Endothelial cell of umbilical vein (primary cell): ENCODE data around the gene CHGA. TPM values are rescaled to one million over a fixed set of nuclear protein-coding genes. Genes with fewer than 3 reads are reported as not detected.

Experiments
- BruUV-seq: library from RNA; stranded (reverse); fragments of 400-500 nt; replicated peaks from 2 replicates; lab custom pipeline; 2021; lab: Mats Ljungman, UMichigan
- CTCF ChIA-PET: fragments of 300-600, 350-600 bp; sonication (Branson Sonifier 250); formaldehyde crosslinking; loops from one replicate; lab custom pipeline; 2021; ENCODE audit warnings: antibody characterized with exemption, inconsistent platforms; lab: Charles Lee
- POLR2A ChIA-PET: fragments of 300-600, 350-600 bp; sonication (Branson Sonifier 250); formaldehyde crosslinking; loops from one replicate; lab custom pipeline; 2021; ENCODE audit warnings: antibody characterized with exemption, inconsistent platforms; lab: Charles Lee
- DNase-seq: peaks from one replicate; pipeline ENCODE4 v3.0.0-alpha.2; 2011; ENCODE audit warnings: low read depth, low spot score
- FAIRE-seq: peaks from 2 replicates; lab custom pipeline; 2011; peaks lifted over from hg19 to GRCh38; lab: Jason Lieb, UNC
- H2AFZ ChIP-seq: 2 replicates; pipeline ENCODE4 v1.6.0; 2012; ENCODE audit warnings: low read depth, low read length, control low read depth, inconsistent platforms
- H3K27ac ChIP-seq: 2 replicates; pipeline ENCODE4 v1.5.1; 2011; ENCODE audit warnings: low read depth, mild to moderate bottlenecking, control low read depth, low read length, moderate library complexity; ENCODE audit not compliant: insufficient read depth
- H3K27me3 ChIP-seq, 2 experiments: 2 replicates each; pipeline versions ENCODE4 v1.6.0 to v1.6.1; 2011; ENCODE audit warnings: low read length in 2 of 2, mixed read lengths in 1 of 2; ENCODE audit not compliant: control insufficient read depth in 2 of 2, insufficient read depth in 2 of 2
- H3K36me3 ChIP-seq, 2 experiments: 2 replicates in 1 of 2; 3 replicates in 1 of 2; pipeline ENCODE4 v1.5.1; 2011; ENCODE audit warnings: low read length in 2 of 2, mild to moderate bottlenecking in 1 of 2, moderate library complexity in 1 of 2; ENCODE audit not compliant: control insufficient read depth in 2 of 2, insufficient read depth in 2 of 2; ENCODE audit errors: extremely low read depth in 1 of 2
- H3K4me1 ChIP-seq: 3 replicates; pipeline ENCODE4 v1.5.1; 2011; ENCODE audit warnings: mild to moderate bottlenecking, low read length; ENCODE audit not compliant: control insufficient read depth, insufficient read depth; ENCODE audit errors: extremely low read depth
- H3K4me2 ChIP-seq: 2 replicates; pipeline ENCODE4 v1.6.1; 2011; ENCODE audit warnings: low read length, control low read depth, mixed read lengths; ENCODE audit not compliant: insufficient read depth
- H3K4me3 ChIP-seq, 3 experiments: fragments of 200-600 bp in 1 of 3; sonication (generic), shearing (Covaris generic) in 1 of 3; replicated peaks in 1 of 3; 2 replicates each; pipeline ENCODE4 v1.5.1; 2011 to 2016; ENCODE audit warnings: control low read depth in 3 of 3, low read length in 3 of 3, mild to moderate bottlenecking in 2 of 3, inconsistent platforms in 1 of 3, low read depth in 1 of 3, moderate library complexity in 1 of 3; ENCODE audit not compliant: insufficient read depth in 1 of 3
- H3K79me2 ChIP-seq: 2 replicates; pipeline ENCODE4 v1.6.0; 2012; ENCODE audit warnings: low read length, inconsistent platforms; ENCODE audit not compliant: control insufficient read depth, insufficient read depth
- H3K9ac ChIP-seq: replicated peaks from 2 replicates; pipeline ENCODE3; 2011; ENCODE audit warnings: low read length, control low read depth; ENCODE audit not compliant: insufficient read depth; ENCODE audit errors: extremely low read depth
- H3K9me1 ChIP-seq: replicated peaks from 3 replicates; pipeline ENCODE4 v1.6.0; 2011; ENCODE audit warnings: mild to moderate bottlenecking, low read length; ENCODE audit not compliant: control insufficient read depth, insufficient read depth; ENCODE audit errors: extremely low read depth
- H3K9me3 ChIP-seq: replicated peaks from 2 replicates; pipeline ENCODE4 v1.5.1; 2012; ENCODE audit warnings: low read length, inconsistent platforms; ENCODE audit not compliant: control insufficient read depth, insufficient read depth
- H4K20me1 ChIP-seq: replicated peaks from 2 replicates; pipeline ENCODE3; 2011; ENCODE audit warnings: mild to moderate bottlenecking, low read length; ENCODE audit not compliant: control insufficient read depth, insufficient read depth; ENCODE audit errors: extremely low read depth
- GATA2 ChIP-seq: IDR thresholded peaks from 2 replicates; pipeline ENCODE4 v1.7.0; 2011; ENCODE audit warnings: low read depth, mild to moderate bottlenecking, moderate library complexity, mixed read lengths, low read length; ENCODE audit not compliant: insufficient read length, insufficient read depth
- JUN ChIP-seq: IDR thresholded peaks from 2 replicates; pipeline ENCODE4 v1.6.1; 2011; ENCODE audit warnings: borderline replicate concordance, low read depth; ENCODE audit not compliant: insufficient read length, insufficient read depth
- MYC ChIP-seq: IDR thresholded peaks from one replicate; pipeline ENCODE4 v1.6.1; 2011; ENCODE audit warnings: mild to moderate bottlenecking, low read depth, low read length
- POLR2A ChIP-seq: IDR thresholded peaks from 2 replicates; pipeline ENCODE4 v1.6.1; 2012; ENCODE audit warnings: low read depth, mild to moderate bottlenecking, control low read depth, low read length
- POLR2AphosphoS5 ChIP-seq: IDR thresholded peaks from 2 replicates; pipeline ENCODE4 v1.6.1; 2012; ENCODE audit warnings: low read depth, mild to moderate bottlenecking, control low read depth, low read length, moderate library complexity; ENCODE audit not compliant: insufficient read depth
- dilution Hi-C: fragments of 300-500 bp; cut with MboI; formaldehyde crosslinking; loops from one replicate; pipeline ENCODE4 v1.15.0; 2019; ENCODE audit warnings: low sequenced_read_pairs; ENCODE audit not compliant: extremely low pct_ligation_motif_present
- intact Hi-C: fragments of 100-400 bp; cut with micrococcal nuclease; formaldehyde crosslinking; loops from one replicate; pipeline ENCODE4 v1.10.0; 2022
- polyA plus RNA-seq, 4 experiments: library from polyadenylated mRNA; depleted of rRNA in 3 of 4; stranded (reverse) in 3 of 4; unstranded in 1 of 4; fragments of >200 nt; gene quantifications; 2 replicates each; pipeline versions ENCODE4 v1.2.1 to v1.2.3, GENCODE V29; 2011 to 2012; ENCODE audit warnings: missing spikeins in 1 of 4
- total RNA-seq: library from RNA; stranded (reverse); gene quantifications from 2 replicates; pipeline ENCODE4 v1.2.3, GENCODE V29; 2021
- TF ChIP-seq, protein P1 (sequence below), 2 donors: IDR thresholded peaks; 1 replicate in 1 of 2; 2 replicates in 1 of 2; pipeline ENCODE4 v1.5.1; 2011; ENCODE audit warnings: low read length in 2 of 2, mild to moderate bottlenecking in 2 of 2, moderate library complexity in 2 of 2, control low read depth in 1 of 2, inconsistent platforms in 1 of 2, low read depth in 1 of 2; ENCODE audit not compliant: insufficient read depth in 1 of 2; ENCODE audit errors: extremely low read depth in 1 of 2
- TF ChIP-seq, protein P2 (sequence below): IDR thresholded peaks from 2 replicates; pipeline ENCODE4 v1.6.1; 2011; ENCODE audit not compliant: insufficient read depth, insufficient read length

The CHGA gene
- total and polyA plus RNA-seq, 2 donors (not counting 3 experiments of a cell fraction or from before 2014, with no cell fraction given): not detected

DNA sequence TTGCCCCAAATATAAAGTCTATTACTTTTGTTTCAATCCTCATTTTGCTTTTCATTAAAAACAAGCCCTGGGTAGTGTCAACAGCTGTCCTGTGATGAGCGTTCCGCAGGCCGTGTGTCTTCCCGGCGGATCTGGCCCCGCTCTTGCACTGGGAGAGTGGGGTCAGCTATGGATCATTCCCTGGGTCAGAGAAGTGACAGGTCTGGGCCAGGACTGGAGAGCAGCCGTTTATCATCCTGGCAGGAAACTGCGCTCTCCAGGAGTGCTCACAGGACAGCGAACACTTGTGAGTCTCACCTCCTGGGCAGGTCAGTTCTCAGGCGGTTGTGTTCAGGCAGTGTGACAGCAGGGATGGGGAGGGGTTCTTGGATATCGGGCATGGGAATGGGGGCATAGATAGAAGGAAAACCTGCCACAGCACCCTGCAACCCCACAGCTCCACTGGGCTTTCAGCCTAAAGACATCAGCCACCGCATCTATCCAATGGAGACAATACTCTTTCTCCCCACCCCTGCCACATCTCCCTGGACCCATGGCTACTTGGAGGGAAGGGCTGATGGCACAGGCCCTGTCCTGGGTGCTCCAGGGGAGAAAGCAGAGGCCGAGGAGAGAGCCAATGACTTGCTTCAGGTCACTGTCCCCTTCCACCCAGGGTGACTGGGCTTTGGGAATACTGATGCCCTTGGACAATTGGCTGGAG, 47.8 kb upstream of the CHGA start:
- BruUV-seq: no TSS peak
- ChIA-PET POLR2A (no interaction called here), CTCF (no interaction called here)
- TF ChIP-seq GATA2: no peak
- TF ChIP-seq JUN: no peak
- TF ChIP-seq POLR2AphosphoS5: no peak
- no peak for TF ChIP-seq MYC
- TF ChIP-seq, protein P1, sequence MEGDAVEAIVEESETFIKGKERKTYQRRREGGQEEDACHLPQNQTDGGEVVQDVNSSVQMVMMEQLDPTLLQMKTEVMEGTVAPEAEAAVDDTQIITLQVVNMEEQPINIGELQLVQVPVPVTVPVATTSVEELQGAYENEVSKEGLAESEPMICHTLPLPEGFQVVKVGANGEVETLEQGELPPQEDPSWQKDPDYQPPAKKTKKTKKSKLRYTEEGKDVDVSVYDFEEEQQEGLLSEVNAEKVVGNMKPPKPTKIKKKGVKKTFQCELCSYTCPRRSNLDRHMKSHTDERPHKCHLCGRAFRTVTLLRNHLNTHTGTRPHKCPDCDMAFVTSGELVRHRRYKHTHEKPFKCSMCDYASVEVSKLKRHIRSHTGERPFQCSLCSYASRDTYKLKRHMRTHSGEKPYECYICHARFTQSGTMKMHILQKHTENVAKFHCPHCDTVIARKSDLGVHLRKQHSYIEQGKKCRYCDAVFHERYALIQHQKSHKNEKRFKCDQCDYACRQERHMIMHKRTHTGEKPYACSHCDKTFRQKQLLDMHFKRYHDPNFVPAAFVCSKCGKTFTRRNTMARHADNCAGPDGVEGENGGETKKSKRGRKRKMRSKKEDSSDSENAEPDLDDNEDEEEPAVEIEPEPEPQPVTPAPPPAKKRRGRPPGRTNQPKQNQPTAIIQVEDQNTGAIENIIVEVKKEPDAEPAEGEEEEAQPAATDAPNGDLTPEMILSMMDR (IDR thresholded peaks at IDR 0.05; ENCODE audit: extremely low read depth in 1 of 2, insufficient read depth in 1 of 2, low read depth in 1 of 2, low read length in 2 of 2): no peak
- TF ChIP-seq, protein P2, sequence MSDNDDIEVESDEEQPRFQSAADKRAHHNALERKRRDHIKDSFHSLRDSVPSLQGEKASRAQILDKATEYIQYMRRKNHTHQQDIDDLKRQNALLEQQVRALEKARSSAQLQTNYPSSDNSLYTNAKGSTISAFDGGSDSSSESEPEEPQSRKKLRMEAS: no peak
- no peak for TF ChIP-seq POLR2A
- no peak overlapping the region for H3K4me3 ChIP-seq
- no peaks in the 10 kb centered on the region for H3K79me2 ChIP-seq
- H3K9me1 ChIP-seq: no peaks in the 10 kb centered on the region
- H4K20me1 ChIP-seq: no peaks in the 10 kb centered on the region
- dilution Hi-C loops: no loop called here
- no peak overlapping the region for H3K4me2 ChIP-seq
- no peak overlapping the region for H3K27ac ChIP-seq
- no peak for FAIRE-seq
- H3K27me3 ChIP-seq: peaks cover 0 to 2% of the 10 kb centered on the region in 2 experiments
- intact Hi-C loops: no loop called here
- no peaks in the 10 kb centered on the region for H3K4me1 ChIP-seq
- no peak for DNase-seq
- no peaks in the 10 kb centered on the region for H3K36me3 ChIP-seq
- H2AFZ ChIP-seq: no peak overlapping the region
- no peaks in the 10 kb centered on the region for H3K9me3 ChIP-seq
- no peak overlapping the region for H3K9ac ChIP-seq
